H9 (cell line): ENCODE measurements around the gene NR4A2. TPM values are rescaled to one million over a fixed set of nuclear protein-coding genes. Genes with fewer than 3 reads are reported as not detected.

Experiments used
- DNase-seq: peaks from one replicate; pipeline ENCODE4 v3.0.0-alpha.2; 2017
- H2AFZ ChIP-seq: one replicate; pipeline ENCODE4 v1.6.1; 2013; ENCODE audit warnings: mild to moderate bottlenecking, low read length, control low read depth, moderate library complexity
- H2AK5ac ChIP-seq: 2 replicates; pipeline ENCODE4 v1.6.1; 2013; ENCODE audit warnings: low read length, control low read depth, mixed read lengths; ENCODE audit not compliant: insufficient read length
- H2BK120ac ChIP-seq: one replicate; pipeline ENCODE4 v1.6.1; 2013; ENCODE audit warnings: low read depth, mild to moderate bottlenecking, low read length, control low read depth, inconsistent platforms; ENCODE audit not compliant: poor library complexity, severe bottlenecking
- H2BK12ac ChIP-seq: 2 replicates; pipeline ENCODE4 v1.6.1; 2013; ENCODE audit warnings: low read length, control low read depth, mixed read lengths, low read depth; ENCODE audit not compliant: insufficient read length
- H2BK15ac ChIP-seq: 2 replicates; pipeline ENCODE4 v1.6.1; 2013; ENCODE audit warnings: low read depth, low read length, control low read depth
- H2BK20ac ChIP-seq: one replicate; pipeline ENCODE4 v1.6.1; 2013; ENCODE audit warnings: low read depth, mild to moderate bottlenecking, low read length, control low read depth, inconsistent platforms; ENCODE audit not compliant: poor library complexity, severe bottlenecking
- H2BK5ac ChIP-seq: 2 replicates; pipeline ENCODE4 v1.6.1; 2013; ENCODE audit warnings: low read length, control low read depth, mixed read lengths; ENCODE audit not compliant: insufficient read length
- H3K14ac ChIP-seq: 2 replicates; pipeline ENCODE4 v1.6.1; 2013; ENCODE audit warnings: low read length, control low read depth; ENCODE audit not compliant: insufficient read depth
- H3K18ac ChIP-seq: 2 replicates; pipeline ENCODE4 v1.6.1; 2013; ENCODE audit warnings: low read depth, mild to moderate bottlenecking, mixed read lengths, low read length, control low read depth; ENCODE audit not compliant: insufficient read length
- H3K23ac ChIP-seq: 2 replicates; pipeline ENCODE4 v1.6.1; 2013; ENCODE audit warnings: low read length, control low read depth, mixed read lengths, low read depth; ENCODE audit not compliant: insufficient read length
- H3K23me2 ChIP-seq: 2 replicates; pipeline ENCODE4 v1.6.1; 2013; ENCODE audit warnings: low read depth, mild to moderate bottlenecking, mixed read lengths, low read length, control low read depth; ENCODE audit not compliant: insufficient read length, poor library complexity, severe bottlenecking
- H3K27ac ChIP-seq: 2 replicates; pipeline ENCODE4 v1.5.1; 2013; ENCODE audit warnings: low read length, control low read depth, mixed read lengths, low read depth; ENCODE audit not compliant: insufficient read length
- H3K27me3 ChIP-seq: 2 replicates; pipeline ENCODE4 v1.6.1; 2013; ENCODE audit warnings: low read length, control low read depth, inconsistent platforms; ENCODE audit not compliant: insufficient read depth
- H3K4ac ChIP-seq: 2 replicates; pipeline ENCODE4 v1.6.1; 2013; ENCODE audit warnings: low read depth, mild to moderate bottlenecking, control low read depth, inconsistent platforms, low read length, moderate library complexity
- H3K4me1 ChIP-seq: 2 replicates; pipeline ENCODE4 v1.6.1; 2013; ENCODE audit warnings: low read length, control low read depth, inconsistent platforms; ENCODE audit not compliant: insufficient read depth
- H3K4me2 ChIP-seq: 2 replicates; pipeline ENCODE4 v1.6.1; 2013; ENCODE audit warnings: low read length, control low read depth, mixed read lengths; ENCODE audit not compliant: insufficient read length, insufficient read depth
- H3K56ac ChIP-seq: 2 replicates; pipeline ENCODE4 v1.6.1; 2013; ENCODE audit warnings: low read depth, mild to moderate bottlenecking, mixed read lengths, low read length, control low read depth; ENCODE audit not compliant: insufficient read length
- H3K79me1 ChIP-seq: 2 replicates; pipeline ENCODE4 v1.6.1; 2013; ENCODE audit warnings: low read depth, mild to moderate bottlenecking, moderate library complexity, low read length, control low read depth, inconsistent platforms; ENCODE audit not compliant: insufficient read depth, poor library complexity, severe bottlenecking
- H3K79me2 ChIP-seq: 2 replicates; pipeline ENCODE4 v1.6.1; 2013; ENCODE audit warnings: low read length, control low read depth, inconsistent platforms; ENCODE audit not compliant: insufficient read depth
- H3K9ac ChIP-seq: 2 replicates; pipeline ENCODE4 v1.6.1; 2013; ENCODE audit warnings: low read length, control low read depth, mixed read lengths; ENCODE audit not compliant: insufficient read length; ENCODE audit errors: extremely low read depth
- H3K9me3 ChIP-seq: one replicate; pipeline ENCODE4 v1.6.1; 2013; ENCODE audit warnings: low read depth, low read length, inconsistent platforms; ENCODE audit not compliant: control insufficient read depth
- H3T11ph ChIP-seq: one replicate; pipeline ENCODE4 v1.6.1; 2013; ENCODE audit warnings: mild to moderate bottlenecking, low read length, control low read depth, inconsistent platforms
- H4K20me1 ChIP-seq: one replicate; pipeline ENCODE4 v1.6.1; 2013; ENCODE audit not compliant: control insufficient read depth, insufficient read length, insufficient read depth
- H4K5ac ChIP-seq: 2 replicates; pipeline ENCODE4 v1.6.1; 2013; ENCODE audit warnings: low read depth, mild to moderate bottlenecking, mixed read lengths, low read length, control low read depth; ENCODE audit not compliant: insufficient read length
- H4K8ac ChIP-seq: replicated peaks from 2 replicates; pipeline ENCODE4 v1.6.1; 2013; ENCODE audit warnings: low read length, control low read depth, mixed read lengths, low read depth; ENCODE audit not compliant: insufficient read length
- H4K91ac ChIP-seq: 2 replicates; pipeline ENCODE4 v1.6.1; 2013; ENCODE audit warnings: low read depth, mild to moderate bottlenecking, moderate library complexity, mixed read lengths, low read length, control low read depth; ENCODE audit not compliant: insufficient read length
- H3K27ac Mint-ChIP-seq, 3 experiments: 2 replicates in 2 of 3; 3 replicates in 1 of 3; pipeline ENCODE4 v1.8.0; 2020 to 2021; ENCODE audit warnings: mixed read lengths in 3 of 3, mild to moderate bottlenecking in 1 of 3, moderate library complexity in 1 of 3
- H3K27me3 Mint-ChIP-seq: 2 replicates; pipeline ENCODE4 v1.8.0; 2021; ENCODE audit warnings: low read depth, mild to moderate bottlenecking, moderate library complexity, mixed read lengths
- H3K36me3 Mint-ChIP-seq, 3 experiments: 2 replicates in 2 of 3; 3 replicates in 1 of 3; pipeline ENCODE4 v1.8.0; 2020 to 2021; ENCODE audit warnings: low read depth in 3 of 3, mixed read lengths in 3 of 3; ENCODE audit not compliant: insufficient read depth in 1 of 3
- H3K4me1 Mint-ChIP-seq, 2 experiments: 2 replicates each; pipeline ENCODE4 v1.8.0; 2020; ENCODE audit warnings: mixed read lengths in 2 of 2
- H3K4me3 Mint-ChIP-seq, 2 experiments: 2 replicates in 1 of 2; 3 replicates in 1 of 2; pipeline ENCODE4 v1.8.0; 2020 to 2021; ENCODE audit warnings: mild to moderate bottlenecking in 2 of 2, mixed read lengths in 2 of 2, moderate library complexity in 1 of 2
- H3K9me3 Mint-ChIP-seq, 2 experiments: 2 replicates in 1 of 2; 3 replicates in 1 of 2; pipeline ENCODE4 v1.8.0; 2020; ENCODE audit warnings: mild to moderate bottlenecking in 2 of 2, mixed read lengths in 2 of 2, moderate library complexity in 1 of 2
- WGBS: extraction: QIAGEN DNeasy Blood & Tissue Kit; methylation state at CpG from one replicate; pipeline ENCODE4 v1.1.7; 2013; ENCODE audit warnings: missing lambda C conversion rate, low lambda C conversion rate, mixed read lengths; ENCODE audit not compliant: insufficient read length; ENCODE audit errors: extremely low coverage; 5-methylcytosine and 5-hydroxymethylcytosine counted together
- total RNA-seq: library from RNA; stranded (reverse); gene quantifications from 2 replicates; pipeline ENCODE4 v1.2.1, GENCODE V29; 2021
- TF ChIP-seq, protein P1 (sequence below): fragments of 200-600 bp; sonication (generic); conservative IDR thresholded peaks from 3 replicates; pipeline ENCODE4 v1.8.0; 2021; ENCODE audit warnings: antibody characterized with exemption, mild to moderate bottlenecking

Gene NR4A2
- total RNA-seq, 1 experiment from 2014 or later: 2.0 TPM

GRCh38 chr2:156279446-156280150 lies 52.9 kb downstream of the NR4A2 start:
- Mint-ChIP-seq H3K9me3 (no peaks in the 10 kb centered on the region), H3K4me1 (no peaks in the 10 kb centered on the region), H3K27ac (no peak overlapping the region), H3K36me3 (no peaks in the 10 kb centered on the region), H3K27me3 (no peaks in the 10 kb centered on the region), H3K4me3 (no peak overlapping the region)
- H3K27me3 ChIP-seq: no peaks in the 10 kb centered on the region
- H4K20me1 ChIP-seq: no peaks in the 10 kb centered on the region
- no peaks in the 10 kb centered on the region for H3K79me1 ChIP-seq
- TF ChIP-seq, protein P1, sequence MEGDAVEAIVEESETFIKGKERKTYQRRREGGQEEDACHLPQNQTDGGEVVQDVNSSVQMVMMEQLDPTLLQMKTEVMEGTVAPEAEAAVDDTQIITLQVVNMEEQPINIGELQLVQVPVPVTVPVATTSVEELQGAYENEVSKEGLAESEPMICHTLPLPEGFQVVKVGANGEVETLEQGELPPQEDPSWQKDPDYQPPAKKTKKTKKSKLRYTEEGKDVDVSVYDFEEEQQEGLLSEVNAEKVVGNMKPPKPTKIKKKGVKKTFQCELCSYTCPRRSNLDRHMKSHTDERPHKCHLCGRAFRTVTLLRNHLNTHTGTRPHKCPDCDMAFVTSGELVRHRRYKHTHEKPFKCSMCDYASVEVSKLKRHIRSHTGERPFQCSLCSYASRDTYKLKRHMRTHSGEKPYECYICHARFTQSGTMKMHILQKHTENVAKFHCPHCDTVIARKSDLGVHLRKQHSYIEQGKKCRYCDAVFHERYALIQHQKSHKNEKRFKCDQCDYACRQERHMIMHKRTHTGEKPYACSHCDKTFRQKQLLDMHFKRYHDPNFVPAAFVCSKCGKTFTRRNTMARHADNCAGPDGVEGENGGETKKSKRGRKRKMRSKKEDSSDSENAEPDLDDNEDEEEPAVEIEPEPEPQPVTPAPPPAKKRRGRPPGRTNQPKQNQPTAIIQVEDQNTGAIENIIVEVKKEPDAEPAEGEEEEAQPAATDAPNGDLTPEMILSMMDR: no peak
- no peak overlapping the region for H3K27ac ChIP-seq
- H2BK120ac ChIP-seq: no peak overlapping the region
- H2BK20ac ChIP-seq: no peak overlapping the region
- H3K18ac ChIP-seq: no peak overlapping the region
- H3K4ac ChIP-seq: no peak overlapping the region
- H3T11ph ChIP-seq: no peak overlapping the region
- H2BK5ac ChIP-seq: no peak overlapping the region
- no peaks in the 10 kb centered on the region for H3K23me2 ChIP-seq
- no peak overlapping the region for H4K5ac ChIP-seq
- no peak overlapping the region for H3K56ac ChIP-seq
- no peak for DNase-seq
- H3K9me3 ChIP-seq: no peaks in the 10 kb centered on the region
- H3K4me2 ChIP-seq: no peak overlapping the region
- H3K14ac ChIP-seq: no peak overlapping the region
- H2AFZ ChIP-seq: no peak overlapping the region
- H3K23ac ChIP-seq: no peak overlapping the region
- no peak overlapping the region for H2BK15ac ChIP-seq
- no CpG with 5 or more reads among the region's 5 CpGs for WGBS
- H3K4me1 ChIP-seq: no peaks in the 10 kb centered on the region
- H2AK5ac ChIP-seq: no peak overlapping the region
- H4K91ac ChIP-seq: no peak overlapping the region
- no peak overlapping the region for H2BK12ac ChIP-seq
- no peaks in the 10 kb centered on the region for H3K79me2 ChIP-seq
- H3K9ac ChIP-seq: no peak overlapping the region
- no peak overlapping the region for H4K8ac ChIP-seq

Other genes with a start within 250 kb of the NR4A2 start
- 46.0 and 46.3 TPM in 2 replicates for gene GPD2, start 103.7 kb upstream of the NR4A2 start, total RNA-seq